Measurements from ENCODE around the gene TLR9.
A peak's percentile ranks its signal among the peaks of the same experiment; 100 is the strongest.
"Not testable (repeated sequence)": the region's sequence is repeated elsewhere in the genome, so short reads cannot be mapped to it uniquely, and the experiment has no call there.

TLR9 gene

GRCh38 chr3:52225452-52226228 is at the start of gene TLR9:
TLR9 (minus strand) TSS chr3:52225645; CDS start chr3:52225529, 116 bp downstream.
- DNase-seq (ENCODE audit: low spot score): no peak

- DNase-seq (ENCODE audit: low spot score): not testable (repeated sequence)
Observed at GRCh38 chr3:52274781-52275180, 49.3 kb upstream of the TLR9 start.

- DNase-seq (ENCODE audit: low spot score): no peak
Observed at GRCh38 chr3:52272831-52273230, 47.4 kb upstream of the TLR9 start.

GRCh38 chr3:52272172-52272571 is 46.7 kb upstream of the TLR9 start:
- not testable (repeated sequence) for DNase-seq (ENCODE audit: low spot score)

- DNase-seq (ENCODE audit: low spot score): peak; percentile 86
Observed at GRCh38 chr3:52270252-52270754, 44.9 kb upstream of the TLR9 start.

GRCh38 chr3:52269776-52270175 is 44.3 kb upstream of the TLR9 start:
- no peak for DNase-seq (ENCODE audit: low spot score)

- no peak for DNase-seq (ENCODE audit: low spot score)
Observed at GRCh38 chr3:52268036-52268435, 42.6 kb upstream of the TLR9 start.

- DNase-seq (ENCODE audit: low spot score): no peak
Observed at GRCh38 chr3:52265387-52265786, 39.9 kb upstream of the TLR9 start.

GRCh38 chr3:52262447-52262846 is 37.0 kb upstream of the TLR9 start:
- DNase-seq (ENCODE audit: low spot score): no peak

GRCh38 chr3:52259448-52259847 is 34.0 kb upstream of the TLR9 start:
- DNase-seq (ENCODE audit: low spot score): no peak

GRCh38 chr3:52259035-52259434 is 33.6 kb upstream of the TLR9 start:
- peak; percentile 78 for DNase-seq (ENCODE audit: low spot score)

GRCh38 chr3:52257911-52258310 is 32.5 kb upstream of the TLR9 start:
- no peak for DNase-seq (ENCODE audit: low spot score)

GRCh38 chr3:52256622-52257021 is 31.2 kb upstream of the TLR9 start:
- no peak for DNase-seq (ENCODE audit: low spot score)

- no peak for DNase-seq (ENCODE audit: low spot score)
Observed at GRCh38 chr3:52256159-52256558, 30.7 kb upstream of the TLR9 start.

GRCh38 chr3:52254608-52255007 is 29.2 kb upstream of the TLR9 start:
- no peak for DNase-seq (ENCODE audit: low spot score)

- peak; percentile 53 for DNase-seq (ENCODE audit: low spot score)
Observed at GRCh38 chr3:52253314-52254304, 28.2 kb upstream of the TLR9 start.

- DNase-seq (ENCODE audit: low spot score): no peak
Observed at GRCh38 chr3:52250122-52250521, 24.7 kb upstream of the TLR9 start.

- DNase-seq (ENCODE audit: low spot score): no peak
Observed at GRCh38 chr3:52249683-52250082, 24.2 kb upstream of the TLR9 start.

GRCh38 chr3:52248816-52249547 is 23.5 kb upstream of the TLR9 start:
- DNase-seq (ENCODE audit: low spot score): no peak

GRCh38 chr3:52248165-52248541 is 22.7 kb upstream of the TLR9 start:
- DNase-seq (ENCODE audit: low spot score): no peak

- no peak for DNase-seq (ENCODE audit: low spot score)
Observed at GRCh38 chr3:52247409-52248164, 22.1 kb upstream of the TLR9 start.

Measured in kidney capillary endothelial cell (primary cell).